Trophoblast cell (in vitro differentiated cells and primary cell): ENCODE results near the gene AKTIP.

Source experiments
- DNase-seq, 2 donors: peaks; one replicate each; pipeline ENCODE4 v3.0.0-alpha.2; 2016
- H2AFZ ChIP-seq: 2 replicates; pipeline ENCODE4 v1.6.1; 2013; ENCODE audit warnings: low read length, moderate library complexity, mild to moderate bottlenecking; ENCODE audit not compliant: insufficient read depth, poor library complexity
- H2AK5ac ChIP-seq: 2 replicates; pipeline ENCODE4 v1.6.1; 2013; ENCODE audit warnings: mild to moderate bottlenecking, low read length
- H2BK120ac ChIP-seq: 2 replicates; pipeline ENCODE4 v1.6.1; 2013; ENCODE audit warnings: low read length, mild to moderate bottlenecking, moderate library complexity; ENCODE audit not compliant: insufficient read depth, poor library complexity
- H2BK12ac ChIP-seq: 2 replicates; pipeline ENCODE4 v1.6.1; 2013; ENCODE audit warnings: mild to moderate bottlenecking, low read length, moderate library complexity
- H2BK5ac ChIP-seq: 2 replicates; pipeline ENCODE4 v1.6.1; 2013; ENCODE audit warnings: low read length, low read depth, moderate library complexity, mild to moderate bottlenecking; ENCODE audit not compliant: poor library complexity
- H3K14ac ChIP-seq: 2 replicates; pipeline ENCODE4 v1.6.1; 2013; ENCODE audit warnings: mild to moderate bottlenecking, low read length
- H3K18ac ChIP-seq: 2 replicates; pipeline ENCODE4 v1.6.1; 2013; ENCODE audit warnings: mild to moderate bottlenecking, low read length
- H3K23ac ChIP-seq: 2 replicates; pipeline ENCODE4 v1.6.1; 2013; ENCODE audit warnings: low read length
- H3K27ac ChIP-seq: 2 replicates; pipeline ENCODE4 v1.5.1; 2013; ENCODE audit warnings: low read depth, mild to moderate bottlenecking, inconsistent platforms, low read length, moderate library complexity
- H3K27me3 ChIP-seq: 2 replicates; pipeline ENCODE4 v1.6.1; 2013; ENCODE audit warnings: inconsistent platforms, mild to moderate bottlenecking, low read length, moderate library complexity; ENCODE audit not compliant: insufficient read depth
- H3K36me3 ChIP-seq, 2 experiments: 1 replicate in 1 of 2; 2 replicates in 1 of 2; pipeline ENCODE4 v1.6.1; 2013; ENCODE audit warnings: low read length in 2 of 2, mild to moderate bottlenecking in 2 of 2, moderate library complexity in 1 of 2; ENCODE audit not compliant: insufficient read depth in 2 of 2, control insufficient read depth in 1 of 2
- H3K4ac ChIP-seq: 2 replicates; pipeline ENCODE4 v1.6.1; 2013; ENCODE audit warnings: low read depth, mild to moderate bottlenecking, low read length, moderate library complexity
- H3K4me1 ChIP-seq, 2 experiments: 1 replicate in 1 of 2; 2 replicates in 1 of 2; pipeline ENCODE4 v1.6.1; 2013; ENCODE audit warnings: low read length in 2 of 2, mild to moderate bottlenecking in 2 of 2, moderate library complexity in 1 of 2; ENCODE audit not compliant: insufficient read depth in 2 of 2, control insufficient read depth in 1 of 2
- H3K4me2 ChIP-seq: 2 replicates; pipeline ENCODE4 v1.6.1; 2013; ENCODE audit warnings: inconsistent platforms, mild to moderate bottlenecking, low read length, moderate library complexity
- H3K4me3 ChIP-seq: 2 replicates; pipeline ENCODE4 v1.5.1; 2013; ENCODE audit warnings: mild to moderate bottlenecking, low read depth, low read length, inconsistent platforms
- H3K79me1 ChIP-seq: one replicate; pipeline ENCODE4 v1.6.1; 2013; ENCODE audit warnings: low read length
- H3K79me2 ChIP-seq: 2 replicates; pipeline ENCODE4 v1.6.1; 2013; ENCODE audit warnings: low read length, mild to moderate bottlenecking; ENCODE audit not compliant: control insufficient read depth, insufficient read depth, poor library complexity
- H3K9ac ChIP-seq: 2 replicates; pipeline ENCODE4 v1.6.1; 2013; ENCODE audit warnings: mild to moderate bottlenecking, low read length
- H3K9me3 ChIP-seq: 2 replicates; pipeline ENCODE4 v1.6.1; 2013; ENCODE audit warnings: low read depth, mild to moderate bottlenecking, control low read depth, inconsistent platforms, low read length; ENCODE audit not compliant: insufficient read depth
- H4K12ac ChIP-seq: 2 replicates; pipeline ENCODE4 v1.6.1; 2013; ENCODE audit warnings: low read depth, mild to moderate bottlenecking, low read length, moderate library complexity
- H4K8ac ChIP-seq: 2 replicates; pipeline ENCODE4 v1.6.1; 2013; ENCODE audit warnings: low read depth, mild to moderate bottlenecking, low read length, moderate library complexity
- H4K91ac ChIP-seq: one replicate; pipeline ENCODE4 v1.6.1; 2013; ENCODE audit warnings: low read depth, mild to moderate bottlenecking, low read length, moderate library complexity
- WGBS: extraction: QIAGEN DNeasy Blood & Tissue Kit; methylation state at CpG from one replicate; pipeline ENCODE4 v1.1.7; 2013; ENCODE audit warnings: missing lambda C conversion rate; ENCODE audit not compliant: insufficient read length, insufficient coverage; ENCODE audit errors: extremely low coverage; 5-methylcytosine and 5-hydroxymethylcytosine counted together

Gene AKTIP

DNA sequence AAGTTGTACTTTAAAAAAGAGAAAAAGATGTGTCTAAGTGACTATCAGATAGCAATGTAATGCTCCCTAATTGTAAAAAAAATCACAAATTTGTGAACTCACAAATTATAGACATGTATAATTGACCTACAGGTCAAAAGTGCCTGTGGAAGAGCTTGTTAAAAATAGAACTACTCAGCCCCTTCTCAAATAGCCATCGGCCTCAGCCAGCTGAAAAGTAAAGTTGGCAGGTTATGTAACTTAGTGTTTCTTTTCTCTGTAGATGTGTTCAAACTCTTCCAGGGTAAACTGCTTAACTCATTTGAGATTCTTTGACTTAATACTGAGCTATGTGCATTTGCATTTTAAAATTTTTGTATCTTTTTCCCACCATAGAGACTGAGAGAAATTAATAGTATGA is 13.3 kb downstream of the AKTIP start:
- Histone ChIP-seq H3K4ac (no peak overlapping the region), H2AK5ac (no peak overlapping the region), H3K4me1 (no peaks in the 10 kb centered on the region), H2BK12ac (no peak overlapping the region), H4K8ac (no peak overlapping the region), H4K12ac (no peak overlapping the region), H4K91ac (no peak overlapping the region), H3K4me3 (no peak overlapping the region), H3K79me1 (no peaks in the 10 kb centered on the region), H2AFZ (no peak overlapping the region), H3K14ac (no peak overlapping the region), H3K23ac (no peak overlapping the region), H2BK5ac (no peak overlapping the region), H3K36me3 (peaks cover 18 to 34% of the 10 kb centered on the region in 2 experiments), H3K27ac (no peak overlapping the region), H3K9ac (no peak overlapping the region), H2BK120ac (no peak overlapping the region), H3K4me2 (no peak overlapping the region), H3K27me3 (no peaks in the 10 kb centered on the region), H3K18ac (no peak overlapping the region), H3K9me3 (no peaks in the 10 kb centered on the region), H3K79me2 (no peaks in the 10 kb centered on the region)
- DNase-seq = no peak
- WGBS = no CpG with 5 or more reads among the region's 1 CpG

DNA sequence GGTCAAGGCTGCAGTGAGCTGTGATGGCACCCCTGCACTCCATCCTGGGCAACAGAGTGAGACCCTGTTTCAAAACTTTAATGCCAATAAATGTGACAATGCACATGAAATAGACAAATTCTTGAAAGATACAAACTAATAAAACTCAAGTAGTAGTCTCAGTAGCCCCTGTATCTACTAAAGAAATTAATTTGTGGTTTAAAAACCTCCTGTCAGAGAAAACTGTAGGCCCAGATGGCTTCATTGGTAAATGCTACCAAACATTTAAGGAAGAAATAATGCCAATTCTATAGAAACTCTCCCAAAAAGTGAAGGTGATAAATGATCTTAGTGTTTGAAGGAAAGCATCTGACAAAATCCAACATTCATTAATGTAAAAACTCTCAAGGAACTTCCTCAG is 16.8 kb downstream of the AKTIP start:
- Histone ChIP-seq H3K4me3 (no peak overlapping the region), H3K18ac (no peak overlapping the region), H2AK5ac (no peak overlapping the region), H3K4ac (no peak overlapping the region), H4K8ac (no peak overlapping the region), H3K9ac (no peak overlapping the region), H2BK120ac (no peak overlapping the region), H4K91ac (no peak overlapping the region), H3K27ac (no peak overlapping the region), H2AFZ (no peak overlapping the region), H3K27me3 (no peaks in the 10 kb centered on the region), H2BK12ac (no peak overlapping the region), H3K23ac (no peak overlapping the region), H3K36me3 (peaks cover 13 to 28% of the 10 kb centered on the region in 2 experiments), H3K79me2 (no peaks in the 10 kb centered on the region), H3K4me2 (no peak overlapping the region), H2BK5ac (no peak overlapping the region), H3K9me3 (no peaks in the 10 kb centered on the region), H3K4me1 (no peaks in the 10 kb centered on the region), H3K79me1 (no peaks in the 10 kb centered on the region), H3K14ac (no peak overlapping the region), H4K12ac (no peak overlapping the region)
- no peak for DNase-seq

DNA sequence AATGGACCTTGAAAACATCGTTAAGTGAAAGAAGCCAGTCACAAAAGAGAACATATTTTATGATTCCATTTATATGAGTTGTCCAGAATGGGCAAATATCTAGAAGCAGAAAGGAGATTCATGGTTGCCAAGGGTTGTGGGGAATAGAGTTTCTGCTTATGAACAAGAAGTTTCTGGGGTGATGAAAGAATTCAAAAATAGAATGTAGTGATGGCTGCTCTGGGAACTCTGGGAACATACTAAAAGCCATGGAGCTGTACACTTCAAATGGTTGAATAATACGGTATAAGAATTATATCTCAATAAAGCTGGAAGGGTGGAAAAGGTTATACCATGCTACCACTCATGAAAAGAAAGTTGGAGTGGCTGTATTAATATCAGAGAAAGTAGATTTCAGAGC is 18.5 kb downstream of the AKTIP start:
- no peak overlapping the region for H2BK120ac ChIP-seq
- peaks cover 17 to 30% of the 10 kb centered on the region in 2 experiments for H3K36me3 ChIP-seq
- H3K27ac ChIP-seq = no peak overlapping the region
- no peaks in the 10 kb centered on the region for H3K4me1 ChIP-seq
- no peak overlapping the region for H3K9ac ChIP-seq
- H2BK12ac ChIP-seq = no peak overlapping the region
- no peak overlapping the region for H4K8ac ChIP-seq
- H3K4me3 ChIP-seq = no peak overlapping the region
- no peaks in the 10 kb centered on the region for H3K27me3 ChIP-seq
- H3K18ac ChIP-seq = no peak overlapping the region
- no peak overlapping the region for H4K12ac ChIP-seq
- no peak overlapping the region for H3K14ac ChIP-seq
- DNase-seq = no peak
- no CpG with 5 or more reads among the region's 2 CpGs for WGBS
- no peak overlapping the region for H2BK5ac ChIP-seq
- no peak overlapping the region for H2AFZ ChIP-seq
- H3K23ac ChIP-seq = no peak overlapping the region
- no peak overlapping the region for H2AK5ac ChIP-seq
- H4K91ac ChIP-seq = no peak overlapping the region
- H3K79me1 ChIP-seq = no peaks in the 10 kb centered on the region
- no peaks in the 10 kb centered on the region for H3K9me3 ChIP-seq
- H3K4ac ChIP-seq = no peak overlapping the region
- no peaks in the 10 kb centered on the region for H3K79me2 ChIP-seq
- no peak overlapping the region for H3K4me2 ChIP-seq

DNA sequence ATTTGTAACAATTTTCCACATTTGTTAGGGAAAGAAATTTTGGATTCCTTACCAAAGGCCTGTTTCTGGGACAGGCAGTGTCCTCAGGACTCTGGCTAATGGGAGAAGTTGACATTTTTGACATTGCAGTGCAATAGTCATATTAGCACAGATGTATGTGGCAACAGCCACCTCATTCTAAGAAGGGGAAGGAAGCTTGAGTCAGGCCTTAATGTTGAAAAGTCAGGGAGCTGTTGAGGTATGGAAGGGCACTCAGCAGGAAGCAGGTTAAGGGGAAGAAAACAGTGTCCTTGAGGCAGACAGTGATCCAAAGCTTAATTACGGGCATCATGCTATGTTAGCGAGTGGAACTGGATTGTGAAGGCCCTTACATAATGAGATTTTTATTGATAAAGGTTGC is 20.9 kb downstream of the AKTIP start:
- Histone ChIP-seq H2BK12ac (no peak overlapping the region), H3K27me3 (no peaks in the 10 kb centered on the region), H4K8ac (no peak overlapping the region), H3K79me1 (no peaks in the 10 kb centered on the region), H3K4me1 (no peaks in the 10 kb centered on the region), H3K27ac (no peak overlapping the region), H2AFZ (no peak overlapping the region), H3K9me3 (no peaks in the 10 kb centered on the region), H3K4me2 (no peak overlapping the region), H2AK5ac (no peak overlapping the region), H2BK120ac (no peak overlapping the region), H3K4ac (no peak overlapping the region), H3K36me3 (peaks cover 20 to 34% of the 10 kb centered on the region in 2 experiments), H3K79me2 (no peaks in the 10 kb centered on the region), H4K91ac (no peak overlapping the region), H3K9ac (no peak overlapping the region), H3K18ac (no peak overlapping the region), H3K14ac (no peak overlapping the region), H4K12ac (no peak overlapping the region), H2BK5ac (no peak overlapping the region), H3K4me3 (no peak overlapping the region), H3K23ac (no peak overlapping the region)
- peak; percentile 19 to 59 for DNase-seq
- no CpG with 5 or more reads among the region's 2 CpGs for WGBS
